HG03575 (cell line): ENCODE results near the gene CCDC74B.
A peak's percentile ranks its signal among the peaks of the same experiment; 100 is the strongest.
"Not testable (repeated sequence)": the region's sequence is repeated elsewhere in the genome, so short reads cannot be mapped to it uniquely, and the experiment has no call there.

Experiments used
- ATAC-seq: cut with Tn5 transposase; IDR thresholded peaks from one replicate; pipeline ENCODE4 v1.9.1; 2021; ENCODE audit not compliant: unreplicated experiment, insufficient number of reproducible peaks, low FRiP score; ENCODE audit errors: extremely low read depth

The CCDC74B gene

DNA sequence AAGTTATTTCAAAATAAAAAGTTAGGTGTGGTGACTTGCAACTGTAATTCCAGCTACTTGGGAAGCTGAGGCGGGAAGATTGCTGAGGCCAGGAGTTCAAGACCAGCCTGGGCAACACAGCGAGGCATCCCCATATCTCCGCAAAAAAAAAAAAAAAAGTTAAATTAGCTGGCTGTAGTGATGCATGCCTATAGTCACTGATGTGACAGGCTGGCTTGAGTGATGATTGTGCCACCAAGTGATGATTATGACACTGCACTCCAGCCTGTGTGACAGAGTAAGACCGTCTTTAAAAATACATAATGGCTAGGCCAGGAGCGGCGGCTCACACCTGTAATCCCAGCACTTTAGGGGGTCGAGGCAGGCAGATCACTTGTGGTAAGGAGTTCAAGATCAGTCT is 25.0 kb upstream of the CCDC74B start:
- no peak for ATAC-seq

- not testable (repeated sequence) for ATAC-seq
These were observed 24.3 kb upstream of the CCDC74B start for GRCh38 chr2:130169163-130169562.

- ATAC-seq: not testable (repeated sequence)
These were observed 21.7 kb upstream of the CCDC74B start for GRCh38 chr2:130166611-130167010.

DNA sequence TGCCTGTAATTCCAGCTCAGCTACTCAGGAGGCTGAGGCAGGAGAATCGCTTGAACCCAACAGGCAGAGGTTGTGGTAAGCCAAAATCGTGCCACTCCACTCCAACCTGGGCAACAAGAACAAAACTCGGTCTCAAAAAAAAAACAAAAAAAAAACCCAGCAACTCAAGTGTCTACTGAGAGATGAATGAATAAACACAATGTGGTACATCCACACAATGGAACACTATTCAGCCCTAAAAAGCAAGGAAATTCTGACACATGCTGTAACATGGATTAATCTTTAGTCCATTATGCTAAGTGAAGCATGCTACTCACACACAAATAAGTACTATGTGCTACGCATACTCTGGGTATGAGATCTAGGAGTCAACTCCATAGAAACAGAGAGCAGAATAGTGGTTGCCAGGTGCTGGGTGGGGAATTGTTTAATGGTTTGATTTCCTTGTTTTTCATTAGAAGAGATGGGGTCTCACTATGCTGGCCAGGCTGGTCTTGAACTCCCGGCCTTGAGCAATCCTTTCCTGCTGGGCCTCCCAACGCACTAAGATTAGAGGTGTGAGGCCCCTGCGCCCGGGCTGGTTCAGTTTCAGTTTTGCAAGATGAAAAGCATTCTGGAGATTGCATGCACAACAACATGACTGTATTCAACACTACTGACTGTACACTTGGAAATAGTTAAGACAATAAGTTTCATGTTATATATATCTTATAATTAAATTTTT is 20.5 kb upstream of the CCDC74B start:
- ATAC-seq: no peak

DNA sequence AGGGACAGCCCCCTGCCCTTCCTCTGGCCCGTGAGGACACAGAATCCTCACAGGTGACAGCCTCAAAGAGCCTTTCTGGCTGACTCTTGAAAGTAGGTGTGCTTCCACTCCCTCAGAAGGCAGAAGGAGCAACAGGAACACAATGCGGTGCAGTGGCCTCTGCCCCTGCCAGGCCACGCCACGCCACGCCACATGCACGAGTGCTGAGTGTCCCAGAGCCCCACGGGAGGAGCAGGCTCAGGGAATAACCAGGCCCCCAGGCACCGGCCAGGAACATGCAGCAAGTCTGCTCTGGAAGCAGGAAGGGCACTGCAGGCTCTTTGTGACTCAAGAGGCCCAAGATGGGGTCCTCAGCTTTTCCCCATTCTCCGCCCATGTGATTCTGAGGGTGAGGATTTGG is 18.1 kb upstream of the CCDC74B start:
- no peak for ATAC-seq

DNA sequence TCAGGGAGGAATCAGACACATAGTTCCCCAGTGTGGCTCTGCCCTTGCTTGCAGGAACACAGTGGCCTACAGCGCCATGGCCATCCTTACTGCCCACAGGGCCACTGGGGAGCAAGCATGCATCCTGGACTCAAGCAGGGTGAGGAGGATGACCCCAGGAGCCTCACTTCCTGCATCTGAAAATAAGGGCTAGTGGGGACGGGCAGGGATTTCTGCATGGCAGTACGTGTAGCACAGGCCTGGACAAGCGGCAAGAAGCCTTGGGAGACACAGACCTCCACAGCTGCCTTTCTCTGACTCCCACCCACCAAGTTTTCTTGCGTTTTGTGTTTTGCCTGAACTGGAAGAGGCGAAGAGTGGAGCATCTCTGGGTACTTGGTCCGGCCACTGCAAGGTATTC is 17.6 kb upstream of the CCDC74B start:
- not testable (repeated sequence) for ATAC-seq

DNA sequence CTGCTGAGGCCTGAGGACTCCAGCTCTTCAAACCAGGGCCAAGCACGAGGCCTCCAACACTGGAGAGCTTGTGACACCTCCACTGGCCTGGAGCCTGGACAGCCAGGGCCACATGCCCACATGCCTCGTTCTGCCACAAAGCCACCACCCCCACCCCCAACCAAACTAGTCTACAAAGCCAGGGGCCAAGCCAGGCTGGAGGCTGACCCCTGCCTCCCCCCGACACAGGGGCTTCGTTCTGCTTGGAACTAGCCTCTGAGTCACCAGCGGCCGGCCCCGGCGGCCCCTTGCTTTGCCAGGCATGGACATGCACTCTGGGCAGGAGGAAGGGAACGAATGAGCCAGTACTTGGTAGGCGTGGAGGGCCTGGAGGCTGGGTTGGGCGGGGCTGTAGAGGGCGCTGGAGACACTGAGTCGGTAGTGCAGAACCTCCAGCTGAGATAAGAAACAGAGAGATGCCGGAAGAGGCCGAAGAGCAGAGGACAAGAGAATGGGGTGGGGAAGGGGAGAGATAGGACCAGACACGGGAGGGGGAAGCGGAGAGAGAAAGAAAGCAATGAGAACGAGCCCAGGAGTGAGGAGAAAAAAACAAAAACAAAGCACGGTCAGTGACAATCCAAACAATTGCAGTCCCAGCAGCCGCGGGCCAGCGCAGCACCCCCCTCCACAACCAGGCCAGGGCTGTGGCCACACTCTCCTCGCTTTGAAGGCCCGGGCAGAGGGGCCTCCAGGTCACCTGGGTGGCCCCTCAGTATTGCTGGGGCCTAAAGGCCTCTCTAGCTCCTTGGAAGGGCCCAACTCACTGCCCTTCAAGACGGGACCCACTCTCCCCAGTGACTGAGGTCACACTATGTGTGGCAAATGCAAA is 16.2 kb upstream of the CCDC74B start:
- not testable (repeated sequence) for ATAC-seq

DNA sequence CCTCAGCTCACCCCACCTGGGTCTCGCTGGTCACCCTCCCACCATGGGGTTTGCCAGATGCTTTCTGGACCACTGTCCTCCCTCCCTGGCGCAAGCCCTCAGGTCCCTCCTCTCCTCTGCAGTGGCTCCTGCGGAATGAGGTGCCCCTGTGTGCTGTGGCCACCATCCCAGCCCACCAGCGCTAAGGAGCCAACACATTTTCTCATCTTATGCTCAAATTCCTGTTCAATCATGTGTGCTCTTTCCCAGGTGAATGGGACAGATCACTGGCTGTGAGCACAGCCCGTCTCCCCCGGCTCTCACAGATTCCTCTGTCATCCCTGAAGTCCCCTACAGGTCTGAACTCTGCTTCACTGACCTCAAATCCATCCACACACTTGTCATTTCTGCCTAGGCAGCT is 15.2 kb upstream of the CCDC74B start:
- ATAC-seq: no peak

DNA sequence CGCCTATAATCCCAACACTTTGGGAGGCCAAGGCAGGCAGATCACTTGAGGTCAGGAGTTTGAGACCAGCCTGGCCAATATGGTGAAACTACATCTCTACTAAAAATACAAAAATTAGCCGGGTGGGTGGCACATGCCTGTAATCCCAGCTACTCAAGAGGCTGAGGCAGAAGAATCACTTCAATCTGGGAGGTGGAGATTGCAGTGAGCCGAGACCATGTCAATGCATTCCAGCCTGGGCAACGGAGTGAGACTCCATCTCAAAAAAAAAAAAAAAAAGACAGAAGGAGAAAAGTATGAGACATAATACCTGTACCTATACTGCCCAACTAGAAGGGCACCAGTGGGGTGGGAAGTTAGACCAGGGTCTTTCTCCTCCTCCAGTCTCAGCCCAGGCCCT is 14.5 kb upstream of the CCDC74B start:
- not testable (repeated sequence) for ATAC-seq

DNA sequence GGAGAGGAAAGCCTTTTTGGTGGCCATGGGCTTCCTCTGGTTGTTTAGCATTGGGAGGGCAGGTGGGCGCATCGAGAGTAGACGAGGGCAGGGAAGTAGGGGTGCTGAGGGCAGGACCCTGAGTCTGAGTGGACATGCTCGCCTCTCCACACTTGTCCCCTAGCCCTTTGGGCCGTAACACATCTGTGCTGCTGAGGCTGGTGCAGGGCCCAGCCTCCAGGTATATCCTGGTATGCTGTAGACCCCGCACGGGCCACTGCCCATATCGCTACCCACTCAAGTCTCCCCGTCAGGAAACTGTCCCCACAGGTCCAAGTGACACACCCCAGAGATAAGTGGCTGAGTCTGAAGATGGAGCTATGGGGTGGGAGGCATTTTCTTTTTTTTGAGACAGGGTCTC is 13.7 kb upstream of the CCDC74B start:
- ATAC-seq: no peak

GRCh38 chr2:130157825-130158514 is 13.1 kb upstream of the CCDC74B start:
- peak; percentile 76 for ATAC-seq

- ATAC-seq: not testable (repeated sequence)
These were observed 12.4 kb upstream of the CCDC74B start for GRCh38 chr2:130157354-130157753.

DNA sequence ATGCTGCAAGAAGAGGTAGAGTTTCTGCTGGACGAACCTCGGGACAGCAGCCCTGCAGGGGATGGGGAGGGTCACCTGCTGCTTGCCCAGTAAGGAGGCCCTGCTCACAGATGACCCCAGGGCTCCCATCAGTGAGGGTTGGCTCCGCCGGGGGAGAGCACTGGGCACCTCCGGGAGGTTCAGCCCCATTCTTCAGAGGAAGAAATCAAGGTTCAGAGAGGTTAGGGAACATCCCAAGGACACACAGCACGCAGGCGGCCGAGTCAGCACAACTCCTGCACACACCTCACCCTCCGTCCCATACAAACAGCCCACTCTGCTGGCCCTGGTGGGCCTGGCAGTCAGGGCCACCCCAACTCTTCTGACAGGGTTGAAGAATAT is 11.7 kb upstream of the CCDC74B start:
- ATAC-seq: no peak

- not testable (repeated sequence) for ATAC-seq
These were observed 11.2 kb upstream of the CCDC74B start for GRCh38 chr2:130155956-130156623.

DNA sequence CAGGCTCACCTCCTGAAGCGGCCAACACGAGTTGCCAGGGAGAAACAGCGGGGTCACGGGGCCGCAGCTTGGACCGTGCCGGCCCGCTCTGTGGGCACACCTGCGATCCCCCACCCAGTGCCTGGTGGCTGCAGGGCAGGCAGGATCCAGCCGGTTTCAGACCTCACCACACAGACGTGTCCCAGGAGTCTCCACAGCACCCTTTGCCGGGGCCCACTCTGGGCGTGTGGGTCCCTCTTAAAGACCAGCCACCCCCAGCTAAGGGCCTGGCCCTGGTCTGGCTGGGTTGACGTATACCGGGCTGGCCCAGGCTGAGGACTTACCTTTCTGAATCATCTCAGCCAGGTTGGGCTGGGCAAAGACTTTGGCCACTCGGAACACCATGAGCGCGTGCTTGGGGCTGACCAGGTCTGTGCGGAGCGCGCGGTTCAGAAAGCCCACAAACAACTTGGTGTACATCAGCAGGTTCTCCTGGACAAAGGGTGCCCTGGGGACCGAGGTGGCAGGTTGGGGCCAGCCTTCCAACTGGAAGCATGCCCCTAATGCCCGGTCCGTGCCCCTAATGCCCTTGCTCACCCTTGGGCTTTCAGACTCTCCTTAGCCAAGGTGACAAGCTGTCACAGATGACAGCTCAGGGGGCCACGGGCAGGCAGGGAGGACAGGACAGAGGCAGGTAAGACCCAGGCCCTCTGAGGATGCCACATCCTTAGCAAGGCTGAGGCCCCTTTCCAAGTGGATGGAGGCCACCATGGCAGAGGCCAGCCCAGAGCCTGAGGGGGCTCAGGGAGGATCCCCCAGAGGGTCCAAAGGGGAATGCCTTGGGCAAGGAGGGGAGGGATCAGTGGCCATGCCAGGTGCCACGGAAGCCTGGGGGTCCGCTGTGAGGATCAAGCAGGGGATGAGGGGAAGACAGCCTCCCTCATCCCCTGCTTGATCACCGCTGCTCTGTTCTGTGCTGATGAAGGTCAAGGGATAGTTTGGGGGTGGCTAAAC is 10.2 kb upstream of the CCDC74B start:
- no peak for ATAC-seq

GRCh38 chr2:130154423-130154770 is 9.5 kb upstream of the CCDC74B start:
- ATAC-seq: not testable (repeated sequence)

GRCh38 chr2:130153721-130154422 is 9.0 kb upstream of the CCDC74B start:
- ATAC-seq: not testable (repeated sequence)
